ENCODE measurements around the gene ACVRL1. TPM values are rescaled to one million over a fixed set of nuclear protein-coding genes. Genes with fewer than 3 reads are reported as not detected.

Gene ACVRL1
- total RNA-seq, 1 experiment from 2014 or later: not detected

- no peak for TF ChIP-seq CTCF (conservative IDR thresholded peaks at IDR 0.05)
- H3K4me1 ChIP-seq (replicated peaks; ENCODE audit: insufficient read depth): no peaks in the 10 kb centered on the region
- H3K27ac ChIP-seq: no peak overlapping the region
- no TSS peak for BruUV-seq (replicated peaks)
- ChIA-PET POLR2A (ENCODE audit: unreplicated experiment) (no interaction called here), CTCF (no interaction called here)
- no peaks in the 10 kb centered on the region for H3F3A ChIP-seq (ENCODE audit: insufficient read depth, low read depth)
- H3K36me3 ChIP-seq (ENCODE audit: low read depth): no peaks in the 10 kb centered on the region
- H4K20me1 ChIP-seq (ENCODE audit: insufficient read depth): no peaks in the 10 kb centered on the region
- DNase-seq: no peak
- H3K79me2 ChIP-seq (ENCODE audit: low read depth): no peaks in the 10 kb centered on the region
- intact Hi-C loops (cut with micrococcal nuclease; ENCODE audit: unreplicated experiment): no loop called here
- no peak overlapping the region for H3K4me3 ChIP-seq
- H3K4me2 ChIP-seq: no peak overlapping the region
- H3K9me2 ChIP-seq (ENCODE audit: insufficient read depth): no peaks in the 10 kb centered on the region
- H3K9me3 ChIP-seq (ENCODE audit: insufficient read depth, low read depth): peaks cover 10% of the 10 kb centered on the region; the same call in 1 of the 2 replicates
- H2AFZ ChIP-seq: no peak overlapping the region
- peaks cover 58% of the 10 kb centered on the region for H3K27me3 ChIP-seq (ENCODE audit: insufficient read depth, low read depth)
These were observed 34.8 kb downstream of the ACVRL1 start for GRCh38 chr12:51942056-51942455.

- peaks cover 60% of the 10 kb centered on the region for H3K27me3 ChIP-seq (ENCODE audit: insufficient read depth, low read depth)
- H3F3A ChIP-seq (ENCODE audit: insufficient read depth, low read depth): no peaks in the 10 kb centered on the region
- no TSS peak for BruUV-seq (replicated peaks)
- H2AFZ ChIP-seq: no peak overlapping the region
- CTCF ChIA-PET: interaction anchor here (0.7 kb wide), 1 partner anchor 159 kb away, joined by 3 read pairs; no protein-coding TSS in a partner anchor
- intact Hi-C loops (cut with micrococcal nuclease; ENCODE audit: unreplicated experiment): no loop called here
- H3K79me2 ChIP-seq (ENCODE audit: low read depth): no peaks in the 10 kb centered on the region
- POLR2A ChIA-PET (ENCODE audit: unreplicated experiment): no interaction called here
- H3K4me2 ChIP-seq: no peak overlapping the region
- no peaks in the 10 kb centered on the region for H3K9me2 ChIP-seq (ENCODE audit: insufficient read depth)
- TF ChIP-seq EZH2 (IDR thresholded peaks at IDR 0.05; ENCODE audit: low read depth) (no peak), CTCF (conservative IDR thresholded peaks at IDR 0.05) (no peak)
- no peak overlapping the region for H3K27ac ChIP-seq
- no peak overlapping the region for H3K4me3 ChIP-seq
- peaks cover 10% of the 10 kb centered on the region; the same call in 1 of the 2 replicates for H3K9me3 ChIP-seq (ENCODE audit: insufficient read depth, low read depth)
- no peaks in the 10 kb centered on the region for H4K20me1 ChIP-seq (ENCODE audit: insufficient read depth)
- H3K36me3 ChIP-seq (ENCODE audit: low read depth): no peaks in the 10 kb centered on the region
- no peaks in the 10 kb centered on the region for H3K4me1 ChIP-seq (replicated peaks; ENCODE audit: insufficient read depth)
- no peak for DNase-seq
These were observed 35.2 kb downstream of the ACVRL1 start for GRCh38 chr12:51942501-51943000.

- H3K79me2 ChIP-seq (ENCODE audit: low read depth): no peaks in the 10 kb centered on the region
- H3K9me2 ChIP-seq (ENCODE audit: insufficient read depth): no peaks in the 10 kb centered on the region
- peaks cover 10% of the 10 kb centered on the region; the same call in 1 of the 2 replicates for H3K9me3 ChIP-seq (ENCODE audit: insufficient read depth, low read depth)
- ChIA-PET POLR2A (ENCODE audit: unreplicated experiment) (no interaction called here), CTCF (no interaction called here)
- H3K36me3 ChIP-seq (ENCODE audit: low read depth): no peaks in the 10 kb centered on the region
- H2AFZ ChIP-seq: no peak overlapping the region
- H3K4me1 ChIP-seq (replicated peaks; ENCODE audit: insufficient read depth): no peaks in the 10 kb centered on the region
- TF ChIP-seq CTCF (conservative IDR thresholded peaks at IDR 0.05) (no peak), EZH2 (IDR thresholded peaks at IDR 0.05; ENCODE audit: low read depth) (no peak)
- no peaks in the 10 kb centered on the region for H3F3A ChIP-seq (ENCODE audit: insufficient read depth, low read depth)
- DNase-seq: no peak
- H4K20me1 ChIP-seq (ENCODE audit: insufficient read depth): no peaks in the 10 kb centered on the region
- H3K4me2 ChIP-seq: no peak overlapping the region
- intact Hi-C loops (cut with micrococcal nuclease; ENCODE audit: unreplicated experiment): no loop called here
- H3K27me3 ChIP-seq (ENCODE audit: insufficient read depth, low read depth): peaks cover 60% of the 10 kb centered on the region
- H3K27ac ChIP-seq: no peak overlapping the region
- no peak overlapping the region for H3K4me3 ChIP-seq
- BruUV-seq (replicated peaks): no TSS peak
These were observed 36.0 kb downstream of the ACVRL1 start for GRCh38 chr12:51943346-51943745.

Data from PC-9 (cell line).